DOHH2 (cell line): ENCODE data around the gene FGD4.
"Not testable (repeated sequence)": the region's sequence is repeated elsewhere in the genome, so short reads cannot be mapped to it uniquely, and the experiment has no call there.

ENCODE experiments used
- EZH2phosphoT487 ChIP-seq: fragments of 200-600 bp; sonication (generic); IDR thresholded peaks from 2 replicates; pipeline ENCODE4 v1.6.1; 2017; ENCODE audit warnings: borderline replicate concordance, mild to moderate bottlenecking, antibody characterized with exemption, low read length, moderate library complexity, mixed read lengths
- TF ChIP-seq, protein P1 (sequence below): fragments of 200-600 bp; sonication (generic); IDR thresholded peaks from one replicate; pipeline ENCODE4 v1.5.1; 2014; ENCODE audit warnings: antibody characterized with exemption, mild to moderate bottlenecking, low read depth, low read length; ENCODE audit not compliant: poor library complexity, severe bottlenecking

DNA sequence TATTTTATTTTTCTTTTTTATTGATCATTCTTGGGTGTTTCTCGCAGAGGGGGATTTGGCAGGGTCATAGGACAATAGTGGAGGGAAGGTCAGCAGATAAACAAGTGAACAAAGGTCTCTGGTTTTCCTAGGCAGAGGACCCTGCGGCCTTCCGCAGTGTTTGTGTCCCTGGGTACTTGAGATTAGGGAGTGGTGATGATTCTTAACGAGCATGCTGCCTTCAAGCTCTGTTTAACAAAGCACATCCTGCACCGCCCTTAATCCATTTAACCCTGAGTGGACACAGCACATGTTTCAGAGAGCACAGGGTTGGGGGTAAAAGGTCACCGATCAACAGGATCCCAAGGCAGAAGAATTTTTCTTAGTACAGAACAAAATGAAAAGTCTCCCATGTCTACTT lies 163.1 kb downstream of the FGD4 start:
- TF ChIP-seq, protein P1, sequence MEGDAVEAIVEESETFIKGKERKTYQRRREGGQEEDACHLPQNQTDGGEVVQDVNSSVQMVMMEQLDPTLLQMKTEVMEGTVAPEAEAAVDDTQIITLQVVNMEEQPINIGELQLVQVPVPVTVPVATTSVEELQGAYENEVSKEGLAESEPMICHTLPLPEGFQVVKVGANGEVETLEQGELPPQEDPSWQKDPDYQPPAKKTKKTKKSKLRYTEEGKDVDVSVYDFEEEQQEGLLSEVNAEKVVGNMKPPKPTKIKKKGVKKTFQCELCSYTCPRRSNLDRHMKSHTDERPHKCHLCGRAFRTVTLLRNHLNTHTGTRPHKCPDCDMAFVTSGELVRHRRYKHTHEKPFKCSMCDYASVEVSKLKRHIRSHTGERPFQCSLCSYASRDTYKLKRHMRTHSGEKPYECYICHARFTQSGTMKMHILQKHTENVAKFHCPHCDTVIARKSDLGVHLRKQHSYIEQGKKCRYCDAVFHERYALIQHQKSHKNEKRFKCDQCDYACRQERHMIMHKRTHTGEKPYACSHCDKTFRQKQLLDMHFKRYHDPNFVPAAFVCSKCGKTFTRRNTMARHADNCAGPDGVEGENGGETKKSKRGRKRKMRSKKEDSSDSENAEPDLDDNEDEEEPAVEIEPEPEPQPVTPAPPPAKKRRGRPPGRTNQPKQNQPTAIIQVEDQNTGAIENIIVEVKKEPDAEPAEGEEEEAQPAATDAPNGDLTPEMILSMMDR: not testable (repeated sequence)
- not testable (repeated sequence) for TF ChIP-seq EZH2phosphoT487
